Stimulated activated CD4-positive, alpha-beta T cell treated with anti-CD3 and anti-CD28 coated beads, TNF-alpha, amount 100 ng/mL, for 1 hour (primary cell): ENCODE data around the gene HDHD3.

ENCODE experiments used
- DNase-seq, 3 donors: peaks; one replicate each; pipeline ENCODE4 v3.0.0-alpha.2; 2020; ENCODE audit warnings: low read depth in 3 of 3, low spot score in 1 of 3

The HDHD3 gene

GRCh38 chr9:113337714-113338113, 39.1 kb downstream of the HDHD3 start:
- no peak for DNase-seq

DNA sequence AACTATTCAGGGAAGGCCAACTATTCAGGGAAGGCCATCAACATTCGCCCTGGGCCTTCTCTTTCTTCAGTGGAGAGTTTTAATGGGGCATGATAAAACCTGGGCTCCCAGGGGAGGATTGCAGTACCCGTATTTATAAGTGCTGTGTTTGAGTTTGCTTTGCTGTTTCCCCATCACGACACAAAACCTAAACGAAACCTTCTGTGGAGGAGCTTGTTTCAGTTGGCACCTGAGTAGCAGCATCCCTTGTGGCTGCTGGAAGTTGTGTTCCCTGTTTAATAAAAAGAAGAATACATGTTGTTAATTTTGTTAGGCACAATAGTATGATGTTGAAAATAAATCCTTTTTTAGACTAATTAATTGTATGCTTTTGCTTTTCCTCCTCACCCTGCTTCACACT, 45.0 kb downstream of the HDHD3 start:
- no peak for DNase-seq

- DNase-seq, result no peak
These were observed 48.6 kb downstream of the HDHD3 start for GRCh38 chr9:113328045-113328782.

DNA sequence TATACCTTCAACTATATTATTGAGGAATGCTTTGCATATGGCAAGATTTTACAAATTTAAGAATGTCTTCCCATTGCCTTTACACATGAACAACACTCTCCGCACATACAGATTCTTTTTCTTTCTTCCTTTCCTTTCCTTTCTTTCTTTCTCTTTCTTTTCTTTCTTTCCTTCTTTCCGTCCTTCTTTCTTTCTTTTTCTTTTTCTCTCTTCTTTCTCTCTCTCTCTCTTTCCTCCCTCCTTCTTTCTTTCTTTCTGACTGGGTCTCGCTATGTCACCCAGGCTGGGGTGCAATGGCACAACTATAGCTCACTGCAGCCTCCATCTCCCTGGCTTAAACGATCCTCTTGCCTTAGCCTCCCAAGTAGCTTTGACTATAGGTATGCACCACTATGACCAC, 50.6 kb downstream of the HDHD3 start:
- no peak for DNase-seq
